HuH-7 (cell line): ENCODE data around the gene MS4A8.
A peak's percentile ranks its signal among the peaks of the same experiment; 100 is the strongest.
"Not testable (repeated sequence)": the region's sequence is repeated elsewhere in the genome, so short reads cannot be mapped to it uniquely, and the experiment has no call there.

Experiments
- DNase-seq: peaks from one replicate; pipeline ENCODE4 v3.0.0; 2011; ENCODE audit warnings: low spot score

The MS4A8 gene

DNA sequence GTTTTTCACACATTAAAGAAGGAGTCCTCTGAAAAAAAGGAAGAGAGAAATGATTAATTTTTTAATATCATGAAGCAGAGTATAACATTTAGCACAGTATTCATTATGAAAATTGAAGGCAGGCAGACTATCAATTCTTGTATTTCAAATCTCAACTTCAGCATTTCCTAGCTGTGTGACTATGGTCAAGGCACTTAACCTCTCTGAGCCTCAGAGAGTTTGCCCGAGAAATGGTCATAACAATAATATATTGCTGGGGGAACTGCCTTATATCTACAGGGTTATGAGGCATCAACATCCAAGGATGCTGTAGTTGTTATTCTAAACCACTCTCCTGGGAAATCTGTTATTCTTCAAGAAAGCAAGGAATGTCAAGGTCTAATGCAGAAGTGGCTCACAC lies 26.2 kb downstream of the MS4A8 start:
- no peak for DNase-seq

DNA sequence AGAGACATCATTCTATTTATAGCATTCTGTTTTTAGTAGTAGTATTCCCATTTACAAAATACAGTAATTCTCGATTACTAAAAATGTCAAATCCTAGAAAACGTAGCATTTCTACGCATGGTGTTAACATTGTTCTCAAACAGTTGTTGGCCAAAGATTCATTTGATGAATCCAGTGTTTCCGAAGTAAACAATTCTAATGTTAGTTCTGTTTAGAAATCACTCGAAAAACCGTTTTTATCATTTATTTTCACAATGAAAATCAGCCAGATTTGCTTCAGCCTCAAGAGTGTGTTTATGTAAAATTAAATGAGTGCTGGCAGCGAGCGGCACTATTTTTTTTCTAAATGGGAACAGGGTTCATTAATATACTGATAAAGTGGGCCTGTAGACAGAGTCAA lies 32.2 kb downstream of the MS4A8 start:
- DNase-seq = no peak

DNA sequence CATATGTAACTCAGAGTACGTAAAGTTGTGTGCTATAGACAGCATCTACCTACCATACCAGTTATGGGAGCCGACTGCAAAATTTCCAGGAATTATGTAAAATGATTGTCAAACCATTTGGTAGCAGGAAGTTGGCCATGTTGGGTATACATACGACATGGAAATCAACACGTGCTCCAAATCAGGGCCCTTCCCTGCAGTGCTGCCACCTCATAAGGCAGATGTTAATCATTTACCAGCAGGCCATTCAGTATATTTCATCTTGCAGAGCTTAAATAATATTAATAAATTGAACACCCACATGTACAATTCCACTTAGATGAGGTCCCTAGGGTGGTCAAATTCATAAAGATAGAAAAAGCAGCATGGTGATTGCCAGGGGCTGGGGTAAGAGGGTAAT lies 34.9 kb downstream of the MS4A8 start:
- DNase-seq = no peak

DNA sequence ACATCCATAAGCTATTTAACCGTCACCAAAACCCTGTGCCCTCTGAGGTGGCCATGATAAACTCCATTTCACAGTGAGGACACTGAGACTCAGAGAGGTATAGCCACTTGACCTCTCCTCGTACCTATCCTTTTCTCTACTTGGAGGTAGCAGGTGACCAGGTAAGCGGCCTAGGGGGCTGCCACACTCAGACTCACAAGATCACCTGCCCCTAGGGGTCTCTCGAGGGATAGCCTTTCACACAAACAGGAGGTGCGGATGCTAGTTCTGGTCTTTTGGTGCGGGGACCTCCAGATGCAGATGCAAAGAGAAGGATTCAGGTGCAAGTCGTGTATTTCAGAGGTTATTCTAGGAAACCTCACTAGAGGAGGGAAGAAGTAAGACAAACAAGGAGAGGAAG lies 39.7 kb downstream of the MS4A8 start:
- no peak for DNase-seq

DNA sequence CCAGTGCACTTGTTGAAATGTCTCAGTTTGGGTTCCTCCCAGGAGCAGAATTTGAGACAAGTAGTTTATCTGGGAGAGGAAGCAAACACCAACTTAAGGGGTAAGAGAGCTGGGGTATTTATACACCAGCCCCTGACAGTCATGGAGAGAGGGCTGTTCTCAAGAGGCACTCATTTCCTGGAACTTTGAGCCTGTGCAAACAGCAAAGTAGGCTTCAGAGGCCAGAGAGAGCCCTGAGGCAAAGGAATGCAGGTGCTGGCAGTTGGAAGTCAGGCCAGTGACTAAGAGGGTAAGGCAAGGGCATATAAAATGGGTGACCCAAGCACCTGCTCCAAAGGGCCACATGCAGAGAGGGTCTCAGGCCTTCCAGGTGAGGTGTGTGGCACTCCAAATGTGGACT lies 41.2 kb downstream of the MS4A8 start:
- DNase-seq = no peak

DNA sequence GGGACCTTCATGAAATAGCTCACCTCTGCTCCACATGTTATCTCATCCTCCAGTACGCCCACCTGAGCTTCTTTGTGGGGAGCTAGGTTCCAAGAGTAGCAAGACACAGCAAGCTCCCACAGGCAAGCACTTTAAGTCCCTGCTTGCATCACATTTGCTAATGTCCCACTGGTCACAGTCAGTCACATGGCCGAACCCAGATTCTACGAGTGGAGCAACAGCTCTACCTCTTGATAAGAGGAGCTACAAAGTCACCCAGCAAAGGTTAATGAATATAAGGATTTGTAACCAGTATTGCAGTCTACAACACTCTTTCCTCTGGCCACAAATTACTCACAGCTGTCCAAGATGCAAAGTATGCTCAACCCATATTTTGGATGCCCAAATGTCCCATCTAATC lies 42.0 kb downstream of the MS4A8 start:
- no peak for DNase-seq

DNA sequence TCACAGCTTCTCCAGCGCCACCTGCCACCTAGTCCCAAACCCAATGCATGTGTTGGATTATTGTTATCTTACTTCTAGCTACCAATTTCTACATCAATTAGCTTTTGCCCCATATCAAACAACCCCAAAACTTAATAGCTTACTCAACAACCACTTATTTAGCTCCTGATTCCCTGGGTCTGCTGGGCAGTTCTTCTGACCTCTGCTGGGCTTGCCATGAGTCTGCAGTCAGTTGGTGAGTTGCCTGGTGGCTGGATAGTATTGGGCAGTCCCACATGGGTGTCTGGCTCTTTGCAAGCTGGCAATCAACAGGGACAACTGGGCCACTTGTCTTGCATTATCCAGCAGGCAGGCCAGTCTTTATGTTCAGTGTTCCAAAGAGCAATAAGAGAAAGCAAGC lies 43.6 kb downstream of the MS4A8 start:
- no peak for DNase-seq

DNA sequence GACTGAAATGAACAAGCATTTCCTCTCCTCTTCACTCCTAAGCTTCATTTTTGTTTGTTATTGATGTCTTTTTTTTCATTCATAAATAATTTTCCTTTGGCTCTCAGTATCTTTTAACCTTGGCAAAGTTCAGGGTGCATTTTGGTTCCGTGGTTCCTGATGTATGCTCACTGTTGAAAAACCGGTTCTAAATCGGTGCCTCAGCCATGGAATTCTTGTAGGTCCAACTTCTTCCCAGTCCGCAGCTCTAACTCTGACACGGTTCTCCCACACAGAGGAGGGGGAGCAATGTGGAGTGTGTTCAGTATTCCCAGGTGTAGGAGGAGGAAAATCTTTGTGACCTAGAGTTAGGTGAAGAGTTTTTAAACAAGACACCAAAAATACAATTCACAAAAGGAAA lies 44.7 kb downstream of the MS4A8 start:
- DNase-seq = no peak

DNA sequence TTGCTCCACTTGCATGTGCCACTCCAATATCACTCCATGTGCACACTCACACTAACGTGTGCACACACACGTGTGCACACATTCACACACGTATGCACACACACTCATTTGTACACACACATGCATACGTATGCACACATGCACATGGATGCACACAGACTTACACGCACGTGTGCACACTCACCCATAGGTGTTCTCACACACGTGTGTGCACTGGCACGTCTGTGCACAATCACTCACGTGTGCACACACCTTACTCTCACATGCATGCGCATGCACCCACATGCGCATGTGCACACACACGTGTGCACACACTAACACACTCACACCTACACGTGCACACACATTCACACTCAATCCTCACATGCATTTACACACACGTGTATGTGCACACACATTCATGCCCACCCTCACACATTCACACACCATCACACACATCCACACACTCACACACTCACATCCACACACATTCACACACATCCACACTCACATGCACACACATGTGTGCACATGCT lies 48.0 kb downstream of the MS4A8 start:
- DNase-seq = no peak

DNA sequence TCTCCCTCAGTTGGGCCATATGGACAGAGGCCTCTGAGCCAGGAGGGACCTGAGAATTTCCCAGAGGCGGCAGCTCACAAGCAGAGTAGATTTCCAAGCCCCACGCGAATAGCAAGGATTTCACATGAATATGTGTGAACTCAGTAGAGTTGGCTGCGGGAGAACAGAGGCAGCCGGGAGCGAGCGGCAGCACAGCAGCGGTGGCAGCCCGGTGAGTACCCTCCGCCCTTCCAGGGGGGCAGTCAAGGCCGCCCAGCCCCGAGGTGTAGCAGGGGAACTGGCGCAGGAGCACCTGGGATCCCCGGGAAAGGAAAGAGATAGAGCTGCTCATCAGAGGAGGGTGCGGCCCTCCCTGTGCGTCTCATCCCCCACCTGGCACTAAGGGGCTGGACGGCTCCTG lies 48.8 kb downstream of the MS4A8 start:
- DNase-seq = no peak

DNA sequence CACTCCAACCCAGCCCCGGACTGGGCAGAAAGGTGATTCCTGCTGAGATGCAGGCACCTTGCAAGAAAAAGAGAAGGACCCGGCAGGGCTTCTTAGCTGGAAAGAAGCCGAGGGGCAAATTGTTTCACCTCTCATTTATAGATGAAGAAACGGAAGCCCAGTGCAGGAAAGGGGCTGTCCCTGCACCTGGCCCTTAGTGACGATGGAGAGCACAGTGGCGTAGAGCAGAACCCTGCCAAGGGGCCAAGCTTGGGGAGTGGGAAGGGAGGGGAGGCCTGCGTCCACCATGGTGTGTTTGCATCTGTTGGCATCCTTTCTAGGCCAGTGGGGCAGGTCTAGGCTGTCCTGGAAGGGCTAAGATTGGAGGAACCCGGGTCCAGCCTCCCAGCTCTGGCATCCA lies 49.4 kb downstream of the MS4A8 start:
- no peak for DNase-seq

DNA sequence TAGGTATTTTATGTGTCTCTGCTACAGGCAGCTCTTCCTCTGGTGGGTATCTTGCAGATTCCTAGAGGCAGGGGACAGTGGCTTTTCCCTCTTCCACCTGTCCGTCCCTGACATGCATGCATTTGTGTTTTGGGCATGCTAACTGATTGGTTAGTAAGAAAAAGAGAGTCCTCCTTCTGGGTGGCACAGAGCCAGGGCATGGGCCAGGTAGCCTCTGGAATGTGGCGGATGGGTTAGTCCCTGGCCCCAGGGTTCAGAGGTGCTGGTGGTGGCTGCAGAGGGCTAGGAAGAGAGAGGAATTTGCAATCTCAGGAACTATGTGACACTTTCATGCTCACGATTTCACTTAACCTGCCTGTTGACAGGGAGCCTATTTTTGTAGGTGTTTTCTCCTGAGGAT lies 51.5 kb downstream of the MS4A8 start:
- DNase-seq = no peak

DNA sequence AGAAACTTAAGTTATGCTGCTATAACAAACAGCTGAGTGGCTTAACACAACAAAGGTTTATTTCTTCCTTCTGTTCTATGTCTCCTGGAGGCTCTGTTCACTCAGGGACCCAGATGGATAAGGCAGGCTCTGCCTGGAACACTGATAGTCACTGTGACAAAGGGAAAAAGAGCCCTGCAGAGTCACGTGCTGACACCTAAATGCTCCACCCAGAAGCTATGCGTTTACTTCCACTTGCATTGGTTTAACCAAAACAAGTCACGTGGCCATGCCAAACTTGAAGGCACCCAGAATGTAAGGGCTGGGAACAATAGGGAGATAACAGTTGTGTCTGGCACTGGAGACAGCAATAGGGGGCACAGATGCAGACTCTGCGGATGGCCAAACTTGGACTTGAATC lies 53.9 kb downstream of the MS4A8 start:
- no peak for DNase-seq

DNA sequence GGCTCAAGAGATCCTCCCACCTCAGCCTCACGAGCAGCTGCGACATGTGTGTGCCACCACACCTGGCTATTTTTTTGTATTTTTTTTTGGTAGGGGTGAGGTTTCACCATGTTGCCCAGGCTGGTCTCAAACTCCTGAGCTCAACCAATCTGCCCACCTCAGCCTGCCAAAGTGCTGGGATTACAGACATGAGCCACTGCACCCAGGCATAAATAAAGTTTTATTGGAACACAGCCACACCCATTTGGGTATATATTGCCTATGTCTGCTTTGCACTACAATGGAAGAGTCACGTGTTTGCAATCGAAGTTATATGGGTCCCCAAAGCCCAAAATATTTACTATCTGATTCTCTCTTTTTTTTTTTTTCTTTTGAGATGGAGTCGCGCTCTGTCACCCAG lies 55.5 kb downstream of the MS4A8 start:
- DNase-seq = no peak

DNA sequence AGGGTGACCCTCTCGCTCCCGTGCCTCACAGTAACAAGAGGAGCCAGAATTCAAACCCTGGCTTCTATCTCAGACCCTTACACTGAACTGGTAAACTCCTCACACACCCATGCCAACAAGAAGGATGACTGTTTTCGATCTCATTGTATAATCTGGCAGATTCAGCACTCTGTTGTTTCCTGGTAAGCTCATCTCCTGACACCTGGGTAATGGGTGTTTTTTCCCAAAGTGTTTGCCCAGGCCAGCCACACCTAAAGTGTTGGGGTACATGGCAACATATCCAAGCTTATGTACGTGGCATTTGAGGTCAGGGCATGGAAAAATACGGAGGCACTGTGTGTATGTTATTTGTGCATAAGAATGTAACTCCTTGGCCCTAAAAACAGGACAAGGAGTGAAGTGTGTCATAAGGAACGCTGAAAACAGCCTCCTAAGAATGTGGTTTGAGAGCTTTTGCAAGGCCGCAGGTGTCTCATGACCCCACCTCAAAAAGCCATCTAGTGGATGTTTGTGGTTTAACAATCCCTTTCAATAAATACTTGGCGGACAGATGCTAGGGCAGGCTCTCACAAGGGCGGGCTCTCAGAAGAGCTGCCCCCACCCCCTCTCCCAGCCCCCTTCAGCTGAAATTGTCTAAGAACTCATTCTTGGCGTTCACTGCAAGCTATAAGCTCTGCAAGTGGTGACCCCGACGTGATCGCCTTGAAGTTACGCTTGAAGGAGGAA lies 57.1 kb downstream of the MS4A8 start, which contains the start of gene MS4A15:
TSS of gene MS4A15 (plus strand) at position 561 of the 726 bp plus-strand sequence. CDS start 6,867 bp downstream, outside the sequence.
- DNase-seq = peak; percentile 52

DNA sequence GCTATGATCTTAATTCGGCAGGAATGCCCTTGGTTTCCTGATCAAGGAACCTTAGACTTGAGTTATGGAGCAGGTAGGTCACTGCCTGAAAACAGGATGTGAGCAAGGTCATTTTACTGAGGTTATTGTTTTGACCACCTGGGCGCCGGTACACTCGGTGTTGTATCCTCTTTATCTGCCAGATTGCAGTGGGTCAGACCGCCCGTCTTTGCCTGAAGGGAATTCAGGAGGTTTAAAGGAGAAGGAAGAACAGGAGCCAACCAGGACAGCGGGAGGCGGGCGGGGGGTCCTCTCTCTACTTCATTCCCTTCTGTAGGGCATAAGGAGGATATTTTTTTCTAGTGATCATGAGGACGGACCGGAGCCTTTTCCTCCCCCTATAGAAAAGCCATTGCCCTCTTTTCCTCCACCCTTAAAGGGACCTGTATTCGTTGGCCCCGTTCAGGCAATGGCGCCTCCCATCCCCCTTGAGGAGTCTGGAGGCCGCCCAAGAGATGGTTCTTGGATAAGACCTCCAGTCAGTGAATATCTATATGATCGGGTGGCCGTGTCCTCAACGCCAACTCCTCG lies 57.9 kb downstream of the MS4A8 start:
- DNase-seq = no peak

DNA sequence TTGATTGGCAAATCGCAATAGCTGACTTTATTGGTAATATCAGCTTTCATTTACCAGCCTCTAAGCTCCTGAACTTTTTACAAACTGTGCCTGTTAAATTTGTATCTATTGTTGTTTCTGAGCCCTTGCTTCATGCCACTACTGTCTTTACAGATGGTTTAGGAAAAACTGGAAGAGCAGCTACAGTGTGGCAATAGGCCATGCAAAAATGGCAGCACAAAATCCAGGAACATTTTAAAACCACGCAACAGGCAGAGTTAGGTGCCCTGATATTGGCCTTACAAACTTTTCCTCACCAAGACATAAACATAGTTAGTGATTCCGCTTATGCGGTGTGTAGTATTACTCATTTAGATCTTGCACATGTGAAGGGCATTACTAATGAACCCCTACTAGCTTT lies 59.3 kb downstream of the MS4A8 start:
- DNase-seq = not testable (repeated sequence)

DNA sequence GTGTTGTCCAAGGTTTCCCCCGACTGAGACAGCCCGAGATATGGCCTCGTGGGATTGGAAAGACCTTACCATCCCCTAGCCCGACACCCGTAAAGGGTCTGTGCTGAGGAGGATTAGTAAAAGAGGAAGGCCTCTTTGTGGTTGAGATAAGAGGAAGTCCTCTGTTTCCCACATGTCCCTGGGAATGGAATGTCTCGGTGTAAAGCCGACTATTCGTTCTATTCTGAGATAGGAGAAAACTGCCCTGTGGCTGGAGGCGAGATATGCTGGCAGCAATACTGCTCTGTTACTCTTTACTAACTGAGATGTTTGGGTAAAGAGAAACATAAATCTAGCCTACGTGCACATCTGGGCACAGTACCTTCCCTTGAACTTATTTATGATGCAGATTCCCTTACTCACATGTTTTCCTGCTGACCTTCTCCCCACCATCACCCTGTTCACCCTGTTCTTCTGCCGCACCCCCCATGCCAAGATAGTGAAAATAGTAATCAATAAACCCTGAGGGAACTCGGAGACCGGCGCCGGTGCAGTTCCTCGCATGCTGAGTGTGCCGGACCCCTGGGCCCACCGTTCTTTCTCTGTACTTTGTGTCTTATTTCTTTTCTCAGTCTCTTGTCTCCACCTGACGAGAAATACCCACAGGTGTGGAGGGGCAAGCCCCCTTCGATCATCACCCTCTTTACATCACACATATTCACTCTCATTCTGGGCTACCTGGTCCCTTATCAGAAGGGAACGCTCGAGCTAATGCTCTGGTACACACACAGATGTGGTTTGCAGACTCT lies 60.2 kb downstream of the MS4A8 start:
- not testable (repeated sequence) for DNase-seq

DNA sequence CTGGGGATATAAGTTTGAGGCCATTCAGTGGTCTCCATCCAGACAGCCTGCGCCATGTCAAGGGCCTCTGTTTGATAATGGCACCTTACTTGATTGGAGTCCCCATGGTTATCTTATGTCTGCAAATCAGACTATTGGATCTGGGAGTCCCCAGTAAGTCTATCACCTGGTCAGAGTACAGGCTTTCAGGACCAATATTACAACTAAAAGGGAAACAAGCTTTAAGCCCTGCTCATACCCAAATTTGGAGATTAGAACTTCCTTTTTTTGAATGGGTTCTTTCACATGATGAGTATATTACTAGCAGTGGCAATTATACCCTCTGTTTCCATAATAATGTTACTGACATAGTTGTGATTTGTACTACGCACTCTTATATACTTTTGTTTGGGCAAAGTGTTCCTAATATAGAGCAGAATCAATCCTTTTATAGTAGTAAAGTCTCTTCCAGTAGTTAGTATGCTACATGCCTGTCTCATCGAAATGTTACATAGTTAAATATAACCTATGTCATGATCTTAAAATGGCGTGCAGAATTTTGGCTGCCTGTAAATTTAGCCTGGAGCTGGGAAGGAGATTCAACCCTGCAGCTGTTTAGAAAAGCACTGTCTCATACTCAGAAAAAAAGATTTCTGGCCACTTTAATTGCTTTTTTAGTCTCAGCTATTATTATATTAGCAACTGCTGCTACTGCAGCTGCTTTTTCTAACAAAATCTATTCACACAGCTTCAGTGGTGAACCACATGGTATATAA lies 62.2 kb downstream of the MS4A8 start:
- no peak for DNase-seq

DNA sequence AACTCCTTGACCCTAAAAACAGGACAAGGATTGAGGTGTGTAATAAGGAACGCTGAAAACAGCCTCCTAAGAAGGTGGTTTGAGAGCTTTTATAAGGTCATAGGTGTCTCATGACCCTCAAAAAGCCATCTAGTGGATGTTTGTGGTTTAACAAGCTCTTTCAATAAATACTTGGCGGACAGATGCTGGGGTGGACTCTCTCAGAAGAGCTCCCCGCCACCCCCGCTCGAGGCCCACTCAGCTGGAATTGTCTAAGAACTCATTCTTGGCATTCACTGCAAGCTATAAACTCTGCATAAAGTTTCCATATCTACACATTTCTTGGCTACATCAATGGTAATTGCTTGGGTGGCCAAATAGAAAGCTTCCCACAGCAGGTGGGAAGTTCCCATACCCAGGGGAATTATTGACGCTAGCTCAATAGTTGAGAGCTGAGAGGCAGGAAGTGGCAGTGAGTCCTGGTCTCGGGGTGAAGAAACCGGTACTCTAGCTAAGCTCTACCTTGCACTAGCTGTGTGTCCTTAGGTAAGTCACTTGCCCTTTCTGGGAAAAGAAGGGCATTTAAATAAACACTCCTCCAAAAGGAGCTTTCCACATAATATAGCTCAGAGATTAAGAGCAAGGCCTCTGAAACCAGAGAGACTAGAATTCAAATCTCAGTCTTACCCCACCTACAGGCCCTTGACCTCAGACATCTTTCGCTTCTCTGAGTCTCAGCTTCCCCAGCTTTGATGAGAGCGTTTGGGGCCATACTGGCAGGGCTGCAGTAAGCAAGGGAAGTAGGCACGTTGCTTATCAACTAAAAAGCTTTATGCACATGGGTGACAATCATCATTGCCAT lies 63.7 kb downstream of the MS4A8 start:
- DNase-seq = no peak

DNA sequence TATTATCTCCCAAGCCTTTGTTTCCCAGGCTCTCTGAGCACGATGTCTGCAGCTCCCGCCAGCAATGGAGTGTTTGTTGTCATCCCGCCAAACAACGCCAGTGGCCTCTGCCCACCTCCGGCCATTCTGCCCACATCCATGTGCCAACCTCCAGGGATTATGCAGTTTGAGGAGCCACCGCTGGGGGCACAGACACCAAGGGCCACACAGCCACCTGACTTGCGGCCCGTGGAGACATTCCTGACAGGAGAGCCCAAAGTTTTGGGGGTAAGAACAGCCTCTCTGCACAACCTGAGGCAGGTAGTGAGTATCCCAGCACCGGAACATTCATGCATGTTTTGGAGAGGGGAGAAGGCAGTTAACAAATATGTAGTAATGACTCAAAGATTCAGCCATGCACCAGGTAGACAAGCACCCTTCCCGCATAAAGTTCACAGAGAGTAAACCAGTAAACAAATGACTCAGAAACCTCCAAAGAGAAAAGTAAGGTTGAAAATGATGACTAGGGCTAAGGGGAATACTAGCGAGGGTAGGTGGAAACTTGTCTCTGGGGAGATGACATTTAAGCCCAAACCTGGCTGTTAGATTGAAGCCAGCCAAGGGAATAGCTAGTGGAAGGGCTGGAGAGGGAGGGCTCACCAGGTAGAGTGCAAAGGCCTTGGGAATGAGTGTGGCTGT lies 64.4 kb downstream of the MS4A8 start:
- DNase-seq = no peak
